ENCODE data around the gene ACOT2. TPM values are rescaled to one million over a fixed set of nuclear protein-coding genes. Genes with fewer than 3 reads are reported as not detected.

Gene ACOT2
- polyA plus RNA-seq, 5 donors: 24.4 to 28.9 (median 26.3) TPM

GRCh38 chr14:73612339-73613045 is 43.5 kb downstream of the ACOT2 start, which contains the start of gene ACOT6:
TSS of gene ACOT6 (plus strand) at chr14:73612517. CDS start at chr14:73612572, 55 bp downstream.
- DNase-seq: peak; percentile 68 to 78

DNA sequence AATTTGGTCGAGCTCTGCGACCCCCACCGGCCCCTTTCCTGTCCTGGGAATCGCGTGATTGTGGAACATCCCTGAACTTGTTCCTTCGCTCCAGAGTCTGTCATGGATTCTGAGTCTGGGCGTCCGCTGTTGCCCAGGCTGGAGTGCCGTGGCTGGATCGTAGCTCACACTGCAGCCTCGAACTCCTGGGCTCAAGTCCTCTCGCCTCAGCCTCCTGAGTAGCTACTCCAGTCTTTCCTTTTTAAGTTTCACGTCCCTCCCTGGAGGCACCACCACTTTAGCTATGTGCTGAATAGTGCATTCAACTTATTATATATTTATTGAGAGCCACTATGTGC is 44.0 kb downstream of the ACOT2 start:
- no peak for DNase-seq

- DNase-seq: no peak
These were observed 44.5 kb downstream of the ACOT2 start for GRCh38 chr14:73613419-73613963.

GRCh38 chr14:73616831-73617230 is 47.8 kb downstream of the ACOT2 start:
- DNase-seq: no peak

DNA sequence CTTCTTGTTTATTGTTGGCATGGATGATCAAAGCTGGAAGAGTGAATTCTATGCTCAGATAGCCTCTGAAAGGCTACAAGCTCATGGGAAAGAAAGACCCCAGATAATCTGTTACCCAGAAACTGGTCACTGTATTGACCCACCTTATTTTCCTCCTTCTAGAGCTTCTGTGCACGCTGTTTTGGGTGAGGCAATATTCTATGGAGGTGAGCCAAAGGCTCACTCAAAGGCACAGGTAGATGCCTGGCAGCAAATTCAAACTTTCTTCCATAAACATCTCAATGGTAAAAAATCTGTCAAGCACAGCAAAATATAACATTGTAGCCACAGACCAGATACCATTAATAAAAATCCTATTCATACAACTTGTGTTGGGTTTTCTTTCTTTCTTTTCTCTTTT is 50.5 kb downstream of the ACOT2 start:
- no peak for DNase-seq

GRCh38 chr14:73620268-73620667 is 51.3 kb downstream of the ACOT2 start:
- no peak for DNase-seq

GRCh38 chr14:73623504-73624054 is 54.6 kb downstream of the ACOT2 start:
- DNase-seq: no peak

Other genes starting within 250 kb of the ACOT2 start
- gene NUMB, start 110.7 kb upstream of the ACOT2 start, polyA plus RNA-seq (ENCODE audit: insufficient read depth in 1 of 5, insufficient read length in 5 of 5, low replicate concordance in 1 of 5): 100 to 1,000 TPM in 3 of 5 donors, 10 to 100 TPM in 2; 70.7 to 110 (median 102) TPM
- 1 to 10 TPM; 6.7 to 9.7 (median 8.1) TPM for gene RIOX1, start 78.3 kb upstream of the ACOT2 start, polyA plus RNA-seq (ENCODE audit: insufficient read depth in 1 of 5, insufficient read length in 5 of 5, low replicate concordance in 1 of 5)
- 1 to 10 TPM; 1.7 to 3.4 (median 2.6) TPM for gene ACOT1, start 32.1 kb upstream of the ACOT2 start, polyA plus RNA-seq (ENCODE audit: insufficient read depth in 1 of 5, insufficient read length in 5 of 5, low replicate concordance in 1 of 5)
- 1 to 10 TPM; 1.1 to 1.8 (median 1.4) TPM for gene HEATR4, start 10.3 kb upstream of the ACOT2 start, polyA plus RNA-seq (ENCODE audit: insufficient read depth in 1 of 5, insufficient read length in 5 of 5, low replicate concordance in 1 of 5)
- gene ACOT4, start 22.7 kb downstream of the ACOT2 start, polyA plus RNA-seq (ENCODE audit: insufficient read depth in 1 of 5, insufficient read length in 5 of 5, low replicate concordance in 1 of 5): under 1 TPM; 0.60 to 0.93 (median 0.80) TPM
- under 1 TPM in 1 of 5 donors, not detected in 4; 0.18 TPM for gene ACOT6, start 43.3 kb downstream of the ACOT2 start, polyA plus RNA-seq (ENCODE audit: insufficient read depth in 1 of 5, insufficient read length in 5 of 5, low replicate concordance in 1 of 5)
- 10 to 100 TPM; 11.8 to 24.9 (median 19.0) TPM for gene DNAL1, start 75.8 kb downstream of the ACOT2 start, polyA plus RNA-seq (ENCODE audit: insufficient read depth in 1 of 5, insufficient read length in 5 of 5, low replicate concordance in 1 of 5)
- gene PNMA1, start 145.2 kb downstream of the ACOT2 start, polyA plus RNA-seq (ENCODE audit: insufficient read depth in 1 of 5, insufficient read length in 5 of 5, low replicate concordance in 1 of 5): 10 to 100 TPM; 41.2 to 54.9 (median 47.4) TPM